ENCODE data around the gene ARHGEF19.
A peak's percentile ranks its signal among the peaks of the same experiment; 100 is the strongest.
"Not testable (repeated sequence)": the region's sequence is repeated elsewhere in the genome, so short reads cannot be mapped to it uniquely, and the experiment has no call there.

Gene ARHGEF19

GRCh38 chr1:16212251-16212961 lies at the start of gene ARHGEF19:
TSS of gene ARHGEF19 (minus strand) at chr1:16212652. CDS start at chr1:16209054, 3,598 bp downstream.
- no peak within 1 kb of the TSS for H3K27ac ChIP-seq (ENCODE audit: low read depth, low read length)
- peak within 1 kb of the TSS in 1 of 2 donors; percentile 36 for H3K4me3 ChIP-seq (ENCODE audit: low read depth in 1 of 2, low read length in 2 of 2)
- H3K27me3 ChIP-seq (ENCODE audit: control insufficient read depth in 1 of 2, insufficient read depth in 2 of 2, low read length in 2 of 2) = no peaks in the 10 kb centered on the region
- peaks cover 14 to 18% of the 10 kb centered on the region in 2 donors for H3K4me1 ChIP-seq (ENCODE audit: control insufficient read depth in 1 of 2, insufficient read depth in 2 of 2, low read length in 2 of 2)
- no peaks in the 10 kb centered on the region for H3K36me3 ChIP-seq (ENCODE audit: control insufficient read depth in 1 of 2, insufficient read depth in 2 of 2, low read length in 2 of 2)
- H3K9ac ChIP-seq (ENCODE audit: low read depth in 1 of 2, low read length in 2 of 2) = no peak within 1 kb of the TSS
- no peaks in the 10 kb centered on the region for H3K9me3 ChIP-seq (ENCODE audit: control insufficient read depth in 1 of 2, low read length in 2 of 2)

GRCh38 chr1:16262067-16262466 lies 49.6 kb upstream of the ARHGEF19 start:
- H3K27ac ChIP-seq (ENCODE audit: low read depth, low read length) = no peak overlapping the region
- peaks cover 0 to 3% of the 10 kb centered on the region in 2 donors for H3K36me3 ChIP-seq (ENCODE audit: control insufficient read depth in 1 of 2, insufficient read depth in 2 of 2, low read length in 2 of 2)
- no peaks in the 10 kb centered on the region for H3K27me3 ChIP-seq (ENCODE audit: control insufficient read depth in 1 of 2, insufficient read depth in 2 of 2, low read length in 2 of 2)
- H3K4me1 ChIP-seq (ENCODE audit: control insufficient read depth in 1 of 2, insufficient read depth in 2 of 2, low read length in 2 of 2) = peaks cover 0 to 9% of the 10 kb centered on the region in 2 donors
- no peak overlapping the region for H3K4me3 ChIP-seq (ENCODE audit: low read depth in 1 of 2, low read length in 2 of 2)
- no peaks in the 10 kb centered on the region for H3K9me3 ChIP-seq (ENCODE audit: control insufficient read depth in 1 of 2, low read length in 2 of 2)
- H3K9ac ChIP-seq (ENCODE audit: low read depth in 1 of 2, low read length in 2 of 2) = no peak overlapping the region

DNA sequence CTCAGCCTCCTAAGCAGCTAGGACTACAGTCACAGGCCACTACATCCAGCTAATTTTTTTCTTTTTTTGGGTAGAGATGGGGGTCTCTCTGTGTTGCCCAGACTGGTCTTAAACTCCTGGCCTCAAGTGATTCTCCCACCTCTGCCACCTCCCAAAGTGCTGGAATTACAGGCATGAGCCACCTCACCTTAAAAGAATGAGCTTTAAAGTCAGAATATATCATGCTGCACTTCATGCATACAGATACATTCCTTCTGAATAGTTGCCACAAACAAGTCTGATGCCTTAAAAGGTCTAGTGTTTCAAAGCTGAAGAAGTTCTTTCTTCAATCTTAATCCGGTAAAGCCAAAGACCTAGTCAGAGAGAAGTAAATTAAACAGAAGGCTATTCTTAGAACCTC lies 48.4 kb upstream of the ARHGEF19 start:
- Histone ChIP-seq H3K27me3 (ENCODE audit: control insufficient read depth in 1 of 2, insufficient read depth in 2 of 2, low read length in 2 of 2) (no peaks in the 10 kb centered on the region), H3K4me1 (ENCODE audit: control insufficient read depth in 1 of 2, insufficient read depth in 2 of 2, low read length in 2 of 2) (no peaks in the 10 kb centered on the region), H3K9me3 (ENCODE audit: control insufficient read depth in 1 of 2, low read length in 2 of 2) (no peaks in the 10 kb centered on the region), H3K36me3 (ENCODE audit: control insufficient read depth in 1 of 2, insufficient read depth in 2 of 2, low read length in 2 of 2) (peaks cover 0 to 5% of the 10 kb centered on the region in 2 donors), H3K4me3 (ENCODE audit: low read depth in 1 of 2, low read length in 2 of 2) (no peak overlapping the region), H3K9ac (ENCODE audit: low read depth in 1 of 2, low read length in 2 of 2) (no peak overlapping the region), H3K27ac (ENCODE audit: low read depth, low read length) (no peak overlapping the region)

DNA sequence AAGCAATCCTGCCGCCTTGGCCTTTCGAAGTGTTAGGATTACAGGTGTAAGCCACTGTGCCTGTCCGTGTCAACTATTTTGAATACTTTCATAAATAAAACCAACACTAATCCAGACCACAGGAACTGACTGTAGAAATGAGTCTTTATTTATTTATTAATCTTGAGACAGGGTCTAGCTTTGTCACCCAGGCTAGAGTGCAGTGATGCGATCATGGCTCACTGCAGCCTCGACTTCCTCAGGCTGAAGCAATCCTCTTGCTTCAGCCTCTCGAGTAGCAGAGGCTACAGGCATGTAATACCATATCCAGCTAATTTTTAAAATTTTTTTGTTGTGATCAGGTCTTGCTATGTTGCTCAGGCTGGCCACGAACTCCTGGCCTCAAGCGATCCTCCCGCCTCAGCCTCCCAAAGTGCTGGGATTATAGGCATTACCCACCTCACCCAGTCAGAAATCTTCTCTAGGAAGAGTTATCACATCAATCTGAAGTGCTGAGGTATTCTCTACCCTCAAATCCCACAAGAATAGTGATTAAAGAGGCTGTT lies 46.2 kb upstream of the ARHGEF19 start:
- H3K9me3 ChIP-seq (ENCODE audit: control insufficient read depth in 1 of 2, low read length in 2 of 2) = no peaks in the 10 kb centered on the region
- no peak overlapping the region for H3K27ac ChIP-seq (ENCODE audit: low read depth, low read length)
- H3K27me3 ChIP-seq (ENCODE audit: control insufficient read depth in 1 of 2, insufficient read depth in 2 of 2, low read length in 2 of 2) = no peaks in the 10 kb centered on the region
- peaks cover 13 to 27% of the 10 kb centered on the region in 2 donors for H3K36me3 ChIP-seq (ENCODE audit: control insufficient read depth in 1 of 2, insufficient read depth in 2 of 2, low read length in 2 of 2)
- no peak overlapping the region for H3K9ac ChIP-seq (ENCODE audit: low read depth in 1 of 2, low read length in 2 of 2)
- H3K4me1 ChIP-seq (ENCODE audit: control insufficient read depth in 1 of 2, insufficient read depth in 2 of 2, low read length in 2 of 2) = no peaks in the 10 kb centered on the region
- no peak overlapping the region for H3K4me3 ChIP-seq (ENCODE audit: low read depth in 1 of 2, low read length in 2 of 2)

DNA sequence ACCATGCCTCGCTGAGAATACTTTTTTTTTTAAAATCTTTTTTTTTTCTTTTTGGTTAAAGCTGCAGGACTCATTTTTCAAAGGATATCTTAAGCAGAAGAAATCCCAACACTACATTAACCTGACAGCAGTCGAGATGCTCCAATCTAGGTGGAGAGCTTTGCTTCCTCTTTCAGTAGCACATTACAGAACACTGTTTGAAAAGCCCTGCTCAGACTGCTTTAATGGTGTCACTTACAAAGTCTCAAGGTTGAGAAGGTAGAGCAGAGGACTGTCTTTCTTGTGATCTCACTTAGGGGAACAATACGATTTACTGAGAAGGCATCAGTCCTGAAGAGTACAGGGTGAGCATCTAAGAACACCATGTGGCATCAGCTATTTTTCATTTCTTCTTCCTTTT lies 45.5 kb upstream of the ARHGEF19 start:
- H3K27me3 ChIP-seq (ENCODE audit: control insufficient read depth in 1 of 2, insufficient read depth in 2 of 2, low read length in 2 of 2) = no peaks in the 10 kb centered on the region
- H3K9me3 ChIP-seq (ENCODE audit: control insufficient read depth in 1 of 2, low read length in 2 of 2) = no peaks in the 10 kb centered on the region
- H3K36me3 ChIP-seq (ENCODE audit: control insufficient read depth in 1 of 2, insufficient read depth in 2 of 2, low read length in 2 of 2) = peaks cover 20 to 30% of the 10 kb centered on the region in 2 donors
- no peak overlapping the region for H3K4me3 ChIP-seq (ENCODE audit: low read depth in 1 of 2, low read length in 2 of 2)
- H3K4me1 ChIP-seq (ENCODE audit: control insufficient read depth in 1 of 2, insufficient read depth in 2 of 2, low read length in 2 of 2) = no peaks in the 10 kb centered on the region
- H3K27ac ChIP-seq (ENCODE audit: low read depth, low read length) = no peak overlapping the region
- no peak overlapping the region for H3K9ac ChIP-seq (ENCODE audit: low read depth in 1 of 2, low read length in 2 of 2)

- H3K9me3 ChIP-seq (ENCODE audit: control insufficient read depth in 1 of 2, low read length in 2 of 2); H3K4me3 ChIP-seq (ENCODE audit: low read depth in 1 of 2, low read length in 2 of 2); H3K9ac ChIP-seq (ENCODE audit: low read depth in 1 of 2, low read length in 2 of 2); H3K4me1 ChIP-seq (ENCODE audit: control insufficient read depth in 1 of 2, insufficient read depth in 2 of 2, low read length in 2 of 2); H3K27ac ChIP-seq (ENCODE audit: low read depth, low read length); H3K27me3 ChIP-seq (ENCODE audit: control insufficient read depth in 1 of 2, insufficient read depth in 2 of 2, low read length in 2 of 2): not testable (repeated sequence)
- peaks cover 22 to 28% of the 10 kb centered on the region in 2 donors for H3K36me3 ChIP-seq (ENCODE audit: control insufficient read depth in 1 of 2, insufficient read depth in 2 of 2, low read length in 2 of 2)
These were observed 45.1 kb upstream of the ARHGEF19 start for GRCh38 chr1:16257556-16257955.

DNA sequence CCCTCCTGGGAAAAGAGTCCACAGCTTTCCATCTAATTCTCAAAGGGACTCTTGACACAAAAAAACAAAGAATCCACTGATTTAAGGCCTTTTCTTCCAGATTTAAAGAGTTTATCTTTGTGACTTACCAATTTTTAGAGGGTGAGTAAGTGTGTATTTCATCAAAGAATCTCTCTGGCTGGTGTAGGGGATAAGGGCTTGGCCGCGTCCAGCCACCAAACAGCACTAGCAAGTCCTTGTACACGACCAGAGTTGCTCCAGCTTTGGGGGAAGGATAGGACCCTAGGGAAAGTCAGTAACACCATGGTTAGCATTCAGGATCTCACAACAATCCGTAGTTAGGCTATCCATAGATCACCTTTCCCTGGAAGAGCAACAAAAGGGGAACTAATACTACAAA lies 44.0 kb upstream of the ARHGEF19 start:
- H3K9me3 ChIP-seq (ENCODE audit: control insufficient read depth in 1 of 2, low read length in 2 of 2) = no peaks in the 10 kb centered on the region
- H3K36me3 ChIP-seq (ENCODE audit: control insufficient read depth in 1 of 2, insufficient read depth in 2 of 2, low read length in 2 of 2) = peaks cover 28 to 31% of the 10 kb centered on the region in 2 donors
- no peak overlapping the region for H3K27ac ChIP-seq (ENCODE audit: low read depth, low read length)
- no peaks in the 10 kb centered on the region for H3K4me1 ChIP-seq (ENCODE audit: control insufficient read depth in 1 of 2, insufficient read depth in 2 of 2, low read length in 2 of 2)
- H3K4me3 ChIP-seq (ENCODE audit: low read depth in 1 of 2, low read length in 2 of 2) = no peak overlapping the region
- no peak overlapping the region for H3K9ac ChIP-seq (ENCODE audit: low read depth in 1 of 2, low read length in 2 of 2)
- no peaks in the 10 kb centered on the region for H3K27me3 ChIP-seq (ENCODE audit: control insufficient read depth in 1 of 2, insufficient read depth in 2 of 2, low read length in 2 of 2)

DNA sequence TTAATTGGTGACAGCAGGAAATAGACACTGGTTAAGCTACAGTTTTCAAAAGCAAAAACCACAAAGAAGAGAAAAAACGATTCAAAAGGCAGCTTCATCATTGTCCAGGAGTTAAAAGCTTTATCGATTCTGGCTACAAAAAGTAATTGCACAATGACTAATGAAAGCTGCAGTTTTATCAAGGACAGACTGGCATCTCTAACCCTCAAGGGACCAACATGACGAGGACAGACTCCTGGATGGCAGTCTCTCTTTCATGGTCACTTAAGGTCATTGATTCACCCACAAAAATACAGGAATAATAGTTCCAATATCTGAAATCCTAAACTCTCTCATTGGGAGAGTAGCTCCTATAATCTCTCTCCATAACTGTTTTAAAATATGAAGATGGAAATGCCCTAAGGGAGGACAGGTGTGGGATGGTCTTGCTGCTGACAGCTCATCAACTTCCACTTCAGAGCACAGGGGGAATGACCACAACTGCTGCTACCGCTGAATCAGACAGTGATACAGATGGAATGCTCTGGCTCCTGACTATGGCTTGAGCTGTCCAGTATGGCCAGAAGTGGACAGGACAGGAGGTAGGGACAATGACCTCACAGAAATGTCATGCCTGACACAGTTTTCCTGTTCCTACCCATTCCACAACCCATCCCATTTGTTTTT lies 41.9 kb upstream of the ARHGEF19 start:
- Histone ChIP-seq H3K9me3 (ENCODE audit: control insufficient read depth in 1 of 2, low read length in 2 of 2) (no peaks in the 10 kb centered on the region), H3K4me3 (ENCODE audit: low read depth in 1 of 2, low read length in 2 of 2) (no peak overlapping the region), H3K27ac (ENCODE audit: low read depth, low read length) (no peak overlapping the region), H3K9ac (ENCODE audit: low read depth in 1 of 2, low read length in 2 of 2) (no peak overlapping the region), H3K4me1 (ENCODE audit: control insufficient read depth in 1 of 2, insufficient read depth in 2 of 2, low read length in 2 of 2) (peaks cover 1 to 7% of the 10 kb centered on the region in 2 donors), H3K36me3 (ENCODE audit: control insufficient read depth in 1 of 2, insufficient read depth in 2 of 2, low read length in 2 of 2) (peaks cover 36 to 42% of the 10 kb centered on the region in 2 donors), H3K27me3 (ENCODE audit: control insufficient read depth in 1 of 2, insufficient read depth in 2 of 2, low read length in 2 of 2) (no peaks in the 10 kb centered on the region)

GRCh38 chr1:16253332-16253922 lies 41.0 kb upstream of the ARHGEF19 start:
- peaks cover 11 to 17% of the 10 kb centered on the region in 2 donors for H3K4me1 ChIP-seq (ENCODE audit: control insufficient read depth in 1 of 2, insufficient read depth in 2 of 2, low read length in 2 of 2)
- H3K4me3 ChIP-seq (ENCODE audit: low read depth in 1 of 2, low read length in 2 of 2) = no peak overlapping the region
- no peak overlapping the region for H3K9ac ChIP-seq (ENCODE audit: low read depth in 1 of 2, low read length in 2 of 2)
- H3K36me3 ChIP-seq (ENCODE audit: control insufficient read depth in 1 of 2, insufficient read depth in 2 of 2, low read length in 2 of 2) = peaks cover 36 to 42% of the 10 kb centered on the region in 2 donors
- H3K9me3 ChIP-seq (ENCODE audit: control insufficient read depth in 1 of 2, low read length in 2 of 2) = no peaks in the 10 kb centered on the region
- no peaks in the 10 kb centered on the region for H3K27me3 ChIP-seq (ENCODE audit: control insufficient read depth in 1 of 2, insufficient read depth in 2 of 2, low read length in 2 of 2)
- no peak overlapping the region for H3K27ac ChIP-seq (ENCODE audit: low read depth, low read length)

- H3K36me3 ChIP-seq (ENCODE audit: control insufficient read depth in 1 of 2, insufficient read depth in 2 of 2, low read length in 2 of 2) = peaks cover 36 to 42% of the 10 kb centered on the region in 2 donors
- no peak overlapping the region for H3K27ac ChIP-seq (ENCODE audit: low read depth, low read length)
- H3K4me3 ChIP-seq (ENCODE audit: low read depth in 1 of 2, low read length in 2 of 2) = no peak overlapping the region
- H3K27me3 ChIP-seq (ENCODE audit: control insufficient read depth in 1 of 2, insufficient read depth in 2 of 2, low read length in 2 of 2) = no peaks in the 10 kb centered on the region
- no peak overlapping the region for H3K9ac ChIP-seq (ENCODE audit: low read depth in 1 of 2, low read length in 2 of 2)
- peaks cover 16 to 22% of the 10 kb centered on the region in 2 donors for H3K4me1 ChIP-seq (ENCODE audit: control insufficient read depth in 1 of 2, insufficient read depth in 2 of 2, low read length in 2 of 2)
- no peaks in the 10 kb centered on the region for H3K9me3 ChIP-seq (ENCODE audit: control insufficient read depth in 1 of 2, low read length in 2 of 2)
These were observed 40.5 kb upstream of the ARHGEF19 start for GRCh38 chr1:16252912-16253311.
